Hepatocyte (in vitro differentiated cells): Measurements from ENCODE around the gene NDUFB8. TPM values are rescaled to one million over a fixed set of nuclear protein-coding genes. Genes with fewer than 3 reads are reported as not detected.
A peak's percentile ranks its signal among the peaks of the same experiment; 100 is the strongest.

ENCODE experiments used
- DNase-seq: peaks from one replicate; pipeline ENCODE4 v3.0.0-alpha.2; 2016; ENCODE audit warnings: low spot score
- H2AFZ ChIP-seq: fragments of 200-600 bp; sonication (generic); 2 replicates; pipeline ENCODE4 v1.6.0; 2016; ENCODE audit warnings: antibody characterized with exemption, mild to moderate bottlenecking
- H3K27ac ChIP-seq: fragments of 200-600 bp; sonication (generic); 2 replicates; pipeline ENCODE4 v1.5.1; 2016; ENCODE audit warnings: mild to moderate bottlenecking
- H3K27me3 ChIP-seq: fragments of 200-600 bp; sonication (generic); 2 replicates; pipeline ENCODE4 v1.6.1; 2016
- H3K36me3 ChIP-seq: fragments of 200-600 bp; sonication (generic); replicated peaks from 2 replicates; pipeline ENCODE4 v1.5.1; 2016; ENCODE audit warnings: low read depth; ENCODE audit not compliant: insufficient read depth
- H3K4me1 ChIP-seq: fragments of 200-600 bp; sonication (generic); 2 replicates; pipeline ENCODE4 v1.5.1; 2016; ENCODE audit warnings: mild to moderate bottlenecking, moderate library complexity; ENCODE audit not compliant: insufficient read depth
- H3K4me2 ChIP-seq: fragments of 200-600 bp; sonication (generic); 2 replicates; pipeline ENCODE4 v1.6.0; 2016
- H3K4me3 ChIP-seq: fragments of 200-600 bp; sonication (generic); 2 replicates; pipeline ENCODE4 v1.5.1; 2016; ENCODE audit warnings: mild to moderate bottlenecking
- H3K79me2 ChIP-seq: fragments of 200-600 bp; sonication (generic); 2 replicates; pipeline ENCODE4 v1.6.0; 2017; ENCODE audit warnings: mild to moderate bottlenecking
- H3K9me2 ChIP-seq: fragments of 200-600 bp; sonication (generic); replicated peaks from 2 replicates; pipeline ENCODE4 v1.6.0; 2017; ENCODE audit warnings: mild to moderate bottlenecking; ENCODE audit not compliant: insufficient read depth
- H3K9me3 ChIP-seq: fragments of 200-600 bp; sonication (generic); 2 replicates; pipeline ENCODE4 v1.5.1; 2016; ENCODE audit warnings: low read depth, mild to moderate bottlenecking
- H4K20me1 ChIP-seq: fragments of 200-600 bp; sonication (generic); 2 replicates; pipeline ENCODE4 v1.6.0; 2016; ENCODE audit warnings: mild to moderate bottlenecking; ENCODE audit not compliant: insufficient read depth, poor library complexity, severe bottlenecking
- CTCF ChIP-seq: fragments of 200-600 bp; sonication (generic); IDR thresholded peaks from 2 replicates; pipeline ENCODE4 v1.5.1; 2016; ENCODE audit warnings: antibody characterized with exemption, mild to moderate bottlenecking; ENCODE audit not compliant: poor library complexity
- EZH2 ChIP-seq: fragments of 200-600 bp; sonication (generic); IDR thresholded peaks from 2 replicates; pipeline ENCODE4 v1.6.1; 2016; ENCODE audit warnings: antibody characterized with exemption, mild to moderate bottlenecking, borderline replicate concordance
- EZH2phosphoT487 ChIP-seq: fragments of 200-600 bp; sonication (generic); IDR thresholded peaks from one replicate; pipeline ENCODE4 v1.6.1; 2018; ENCODE audit warnings: antibody characterized with exemption, mild to moderate bottlenecking, low read depth, moderate library complexity; ENCODE audit not compliant: unreplicated experiment, severe bottlenecking
- WGBS: methylation state at CpG from one replicate; pipeline ENCODE4 v1.1.6; 2016; ENCODE audit warnings: low lambda C conversion rate; ENCODE audit errors: missing lambda C conversion rate; 5-methylcytosine and 5-hydroxymethylcytosine counted together
- polyA plus RNA-seq: library from polyadenylated mRNA; unstranded; fragments of >200 nt; fragmentation: Nextera tagmentation; extraction: Ambion mirVana; gene quantifications from 2 replicates; pipeline ENCODE4 v1.2.1, GENCODE V29; 2016
- total RNA-seq: library from RNA; depleted of rRNA; stranded (reverse); fragments of >200 nt; gene quantifications from 2 replicates; pipeline ENCODE4 v1.2.3, GENCODE V29; 2014

The NDUFB8 gene
- total and polyA plus RNA-seq, 2 experiments from 2014 or later = 124 to 355 TPM

GRCh38 chr10:100520811-100521210, 8.9 kb downstream of the NDUFB8 start:
- Histone ChIP-seq H2AFZ (no peak overlapping the region), H3K9me3 (no peaks in the 10 kb centered on the region), H3K4me1 (peaks cover 9% of the 10 kb centered on the region), H3K9me2 (no peaks in the 10 kb centered on the region), H3K4me2 (no peak overlapping the region), H3K4me3 (no peak overlapping the region), H4K20me1 (no peaks in the 10 kb centered on the region), H3K27ac (no peak overlapping the region), H3K27me3 (peaks cover 18% of the 10 kb centered on the region), H3K36me3 (no peaks in the 10 kb centered on the region), H3K79me2 (no peaks in the 10 kb centered on the region)
- DNase-seq = no peak
- TF ChIP-seq EZH2 (no peak), CTCF (no peak), EZH2phosphoT487 (no peak)
- 88% methylated on average over 3 of the region's 3 CpGs for WGBS

- peak within 1 kb of the TSS; percentile 36 for H3K4me3 ChIP-seq
- H3K27me3 ChIP-seq = peaks cover 18% of the 10 kb centered on the region
- H3K4me2 ChIP-seq = peak within 1 kb of the TSS; percentile 99
- H2AFZ ChIP-seq = peak within 1 kb of the TSS; percentile 60
- H3K36me3 ChIP-seq = no peaks in the 10 kb centered on the region
- H3K27ac ChIP-seq = no peak within 1 kb of the TSS
- no peaks in the 10 kb centered on the region for H3K9me2 ChIP-seq
- peaks cover 9% of the 10 kb centered on the region for H3K4me1 ChIP-seq
- DNase-seq = peak; percentile 66
- peak; percentile 57 for TF ChIP-seq EZH2
- no peak for TF ChIP-seq EZH2phosphoT487
- H3K9me3 ChIP-seq = no peaks in the 10 kb centered on the region
- 2% methylated on average over 72 of the region's 72 CpGs for WGBS
- no peaks in the 10 kb centered on the region for H4K20me1 ChIP-seq
- no peaks in the 10 kb centered on the region for H3K79me2 ChIP-seq
Measured at GRCh38 chr10:100519311-100520051, 10.2 kb downstream of the NDUFB8 start, which contains the start of gene SEC31B. TSS of gene SEC31B (minus strand) at chr10:100519861. CDS start at chr10:100516952, 2,909 bp downstream.

- Histone ChIP-seq H3K9me2 (no peaks in the 10 kb centered on the region), H3K4me1 (peaks cover 9% of the 10 kb centered on the region), H3K4me3 (peak overlapping the region; percentile 36), H2AFZ (peak overlapping the region; percentile 60), H3K9me3 (no peaks in the 10 kb centered on the region), H4K20me1 (no peaks in the 10 kb centered on the region), H3K79me2 (no peaks in the 10 kb centered on the region), H3K4me2 (peak overlapping the region; percentile 99), H3K36me3 (no peaks in the 10 kb centered on the region), H3K27ac (no peak overlapping the region), H3K27me3 (peaks cover 18% of the 10 kb centered on the region)
- 18% methylated on average over 7 of the region's 7 CpGs for WGBS
- peak; percentile 75 for TF ChIP-seq CTCF
- no peak for TF ChIP-seq EZH2phosphoT487
- DNase-seq = peak; percentile 79
Measured at GRCh38 chr10:100518761-100519241, 10.9 kb downstream of the NDUFB8 start.

- no peak overlapping the region for H3K4me3 ChIP-seq
- DNase-seq = no peak
- no peak overlapping the region for H3K27ac ChIP-seq
- TF ChIP-seq CTCF (peak; percentile 6), EZH2phosphoT487 (no peak)
- H3K9me3 ChIP-seq = no peaks in the 10 kb centered on the region
- peaks cover 18% of the 10 kb centered on the region for H3K27me3 ChIP-seq
- no peaks in the 10 kb centered on the region for H3K9me2 ChIP-seq
- peaks cover 9% of the 10 kb centered on the region for H3K4me1 ChIP-seq
- no peaks in the 10 kb centered on the region for H4K20me1 ChIP-seq
- no peak overlapping the region for H2AFZ ChIP-seq
- H3K79me2 ChIP-seq = no peaks in the 10 kb centered on the region
- 79% methylated on average over 2 of the region's 2 CpGs for WGBS
- H3K4me2 ChIP-seq = no peak overlapping the region
- H3K36me3 ChIP-seq = no peaks in the 10 kb centered on the region
Measured at GRCh38 chr10:100516847-100517246, 12.8 kb downstream of the NDUFB8 start.
